ENCODE data around the gene PI4K2A.
"Not testable (repeated sequence)": the region's sequence is repeated elsewhere in the genome, so short reads cannot be mapped to it uniquely, and the experiment has no call there.

PI4K2A gene

DNA sequence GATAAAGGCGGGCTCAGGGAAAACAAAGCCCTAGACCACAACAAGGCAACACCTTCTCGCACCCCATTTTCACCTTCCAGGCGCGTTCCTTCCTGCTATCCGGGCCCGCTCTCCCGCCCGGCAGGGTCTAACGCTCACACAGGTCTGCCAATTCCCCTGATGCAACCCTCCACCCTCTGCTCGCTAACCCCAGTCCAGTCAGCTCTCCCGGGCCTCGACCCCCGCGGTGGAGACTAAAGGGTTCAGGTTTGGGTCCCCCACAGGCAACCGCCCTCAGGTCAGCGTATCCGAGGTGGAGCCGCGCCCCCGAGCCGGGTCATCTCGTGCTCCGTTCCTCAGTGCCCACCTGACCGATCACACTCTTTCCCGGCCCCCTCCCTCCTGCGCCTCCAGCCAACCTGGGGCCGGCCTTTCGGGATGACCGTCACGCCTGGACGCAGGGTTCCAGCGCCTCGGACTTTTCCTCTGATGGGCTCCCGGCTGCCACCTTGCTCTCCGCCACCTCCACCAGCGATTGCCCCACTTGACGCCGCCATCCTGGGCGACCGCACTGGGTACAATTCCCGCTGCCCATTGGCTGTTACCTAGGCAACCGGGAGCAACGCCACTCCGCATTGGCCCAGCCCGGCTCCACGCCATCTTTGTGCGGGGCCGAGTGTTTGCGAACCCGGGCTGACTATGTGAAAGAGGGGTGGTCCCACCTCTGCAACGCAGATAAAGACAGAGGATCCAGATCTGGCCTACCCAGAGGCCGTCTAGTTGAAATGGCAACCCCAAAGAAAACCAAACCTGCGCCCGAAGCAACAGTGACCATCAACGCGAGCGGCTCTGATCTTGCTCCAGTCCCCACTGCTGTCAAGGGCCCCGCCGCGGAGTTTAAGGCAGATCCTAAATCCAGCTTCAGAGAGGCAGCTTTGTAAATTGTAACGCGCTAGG is 7.3 kb upstream of the PI4K2A start, which contains the start of gene MORN4:
MORN4 (minus strand) TSS at position 552 of the 936 bp plus-strand sequence. CDS start 13,847 bp downstream, outside the sequence.
- peak; percentile 94 for DNase-seq

DNA sequence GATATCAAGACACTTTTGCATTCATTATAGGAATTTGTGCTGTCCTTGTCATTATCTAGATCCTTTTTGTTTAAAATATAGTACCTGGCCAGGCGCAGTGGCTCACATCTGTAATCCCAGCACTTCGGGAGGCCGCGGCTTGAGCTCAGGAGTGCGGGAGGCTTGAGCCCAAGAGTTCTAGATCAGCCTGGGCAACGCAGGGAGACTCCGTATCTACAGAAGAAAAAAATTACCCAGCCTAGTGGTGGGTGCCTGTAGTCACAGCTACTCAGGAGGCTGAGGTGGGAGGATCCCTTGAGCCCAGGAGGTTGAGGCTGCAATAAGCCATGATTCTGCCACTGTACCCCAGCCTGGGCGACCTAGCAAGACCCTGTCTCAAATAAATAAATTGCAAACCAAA is 6.5 kb upstream of the PI4K2A start:
- peak; percentile 34 for DNase-seq

- DNase-seq: no peak
These were observed 4.9 kb upstream of the PI4K2A start for GRCh38 chr10:97635577-97635976.

- not testable (repeated sequence) for DNase-seq
These were observed 1.4 kb upstream of the PI4K2A start for GRCh38 chr10:97639090-97639489.

- peak; percentile 19 for DNase-seq
These were observed 669 bp downstream of the PI4K2A start for GRCh38 chr10:97640868-97641811.

DNA sequence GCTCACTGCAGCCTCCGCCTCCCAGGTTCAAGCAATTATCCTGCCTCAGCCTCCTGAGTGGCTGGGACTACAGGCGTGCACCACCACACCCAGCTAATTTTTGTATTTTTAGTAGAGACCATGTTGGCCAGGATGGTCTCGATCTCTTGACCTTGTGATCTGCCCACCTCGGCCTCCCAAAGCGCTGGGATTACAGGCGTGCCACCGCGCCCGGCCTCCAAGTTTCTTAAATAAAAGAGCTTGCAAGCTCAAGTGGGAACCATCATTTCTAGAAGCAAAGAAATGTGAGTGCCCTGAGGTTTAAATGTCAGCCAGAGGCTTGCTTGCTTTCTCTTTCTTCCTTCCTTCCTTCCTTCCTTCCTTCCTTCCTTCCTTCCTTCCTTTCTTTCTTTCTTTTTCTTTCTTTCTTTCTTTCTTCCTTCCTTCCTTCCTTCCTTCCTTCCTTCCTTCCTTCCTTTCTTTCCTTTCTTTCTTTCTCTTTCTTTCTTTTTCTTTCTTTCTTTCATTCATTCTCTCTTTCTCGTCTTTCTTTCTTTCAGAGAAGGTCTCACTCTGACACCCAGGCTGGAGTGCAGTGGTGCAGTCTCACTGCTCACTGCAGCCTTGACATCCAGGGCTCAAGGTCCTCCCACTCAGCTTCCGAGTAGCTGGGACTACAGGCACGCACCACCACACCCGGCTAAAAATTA is 2.1 kb downstream of the PI4K2A start:
- DNase-seq: not testable (repeated sequence)

- no peak for DNase-seq
These were observed 3.0 kb downstream of the PI4K2A start for GRCh38 chr10:97643441-97643985.

DNA sequence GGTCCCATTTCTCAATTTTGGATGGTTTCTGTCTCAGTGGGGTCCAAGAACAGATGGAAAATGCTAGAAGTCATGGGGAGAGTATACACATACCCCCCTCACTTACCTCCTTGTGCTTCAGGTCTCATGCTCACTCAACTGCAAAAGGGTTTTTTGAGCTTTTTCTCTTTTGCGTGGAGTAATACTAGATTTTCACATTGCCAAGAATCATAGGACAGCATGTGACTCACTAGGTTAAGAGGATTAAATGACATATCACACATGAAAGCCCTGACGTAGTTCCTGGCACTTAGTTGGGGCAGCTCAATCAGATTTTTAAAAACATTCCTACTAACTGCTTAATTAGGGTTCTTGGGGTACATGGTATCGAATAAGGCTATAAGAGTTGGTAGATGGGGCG is 4.5 kb downstream of the PI4K2A start:
- no peak for DNase-seq

GRCh38 chr10:97647556-97647955 is 7.1 kb downstream of the PI4K2A start:
- DNase-seq: no peak

DNA sequence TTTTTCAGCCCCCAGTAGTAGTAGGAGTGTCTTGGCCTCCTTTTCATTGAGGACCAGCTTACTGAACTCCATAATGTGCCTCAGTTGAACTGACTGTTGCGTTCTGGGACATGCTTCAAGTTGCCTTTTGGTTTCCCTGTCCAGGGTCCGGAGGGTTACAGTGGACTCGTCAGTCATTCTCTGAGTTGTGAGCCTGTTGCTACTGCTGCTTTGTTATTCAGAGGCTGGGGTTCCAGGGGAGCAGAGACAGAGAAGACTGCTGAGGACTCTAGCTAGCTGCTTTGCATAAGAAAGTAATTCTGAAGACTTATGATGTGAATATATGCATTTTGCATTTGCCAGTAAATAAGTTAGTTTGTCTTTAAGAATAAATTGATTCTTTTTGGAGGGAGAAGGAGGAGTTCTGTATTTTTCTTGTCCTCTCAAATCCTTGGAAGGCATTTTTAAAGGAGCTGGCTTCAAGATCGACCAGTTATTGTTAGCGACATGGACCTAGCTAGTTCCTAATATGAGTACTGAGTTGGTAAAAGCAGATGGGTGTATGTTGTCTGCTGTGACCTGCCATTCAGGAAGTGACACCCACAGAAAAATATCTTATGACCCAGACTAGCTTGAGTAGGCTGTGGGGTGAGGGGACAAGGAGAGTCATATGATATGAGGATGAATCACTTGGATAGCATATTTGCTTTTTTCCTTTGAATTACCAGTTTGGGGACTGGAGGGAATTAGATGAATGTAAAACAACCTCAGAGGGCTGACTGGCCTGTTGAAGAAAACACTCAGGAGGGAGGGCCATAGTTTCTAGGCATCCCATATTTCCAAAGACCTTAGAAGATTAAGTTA is 8.3 kb downstream of the PI4K2A start:
- DNase-seq: peak; percentile 63

- not testable (repeated sequence) for DNase-seq
These were observed 8.9 kb downstream of the PI4K2A start for GRCh38 chr10:97649405-97649750.

DNA sequence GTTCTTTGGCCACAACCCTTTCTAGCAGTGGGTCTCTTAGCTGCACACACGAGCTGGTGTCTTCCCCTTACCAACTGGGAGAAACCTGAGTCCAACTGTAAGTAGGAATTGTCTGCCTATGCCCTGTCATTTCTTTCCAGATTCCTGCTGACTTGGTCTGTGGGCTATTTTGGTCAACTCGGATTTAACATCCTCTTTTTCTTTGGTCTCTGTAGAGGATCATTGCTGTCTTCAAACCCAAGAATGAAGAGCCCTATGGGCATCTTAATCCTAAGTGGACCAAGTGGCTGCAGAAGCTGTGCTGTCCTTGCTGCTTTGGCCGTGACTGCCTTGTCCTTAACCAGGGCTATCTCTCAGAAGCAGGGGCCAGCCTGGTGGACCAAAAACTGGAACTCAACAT is 10.3 kb downstream of the PI4K2A start:
- no peak for DNase-seq

GRCh38 chr10:97651773-97652172 is 11.3 kb downstream of the PI4K2A start:
- DNase-seq: no peak

DNA sequence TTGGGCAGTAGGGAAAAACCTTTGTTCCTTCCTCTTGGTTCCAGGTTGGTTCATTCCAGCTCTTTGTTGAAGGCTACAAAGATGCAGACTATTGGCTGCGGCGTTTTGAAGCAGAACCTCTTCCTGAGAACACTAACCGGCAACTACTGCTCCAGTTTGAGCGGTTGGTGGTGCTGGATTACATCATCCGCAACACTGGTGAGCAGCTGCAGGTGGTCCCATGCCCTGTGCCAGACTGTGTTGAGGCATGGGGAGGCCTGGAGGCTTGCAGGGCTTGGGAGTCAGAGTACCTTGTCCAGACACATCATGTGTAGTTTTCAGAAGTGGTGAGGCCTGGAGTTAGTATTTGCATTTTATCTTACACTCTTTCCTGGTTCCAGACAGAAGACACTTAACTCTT is 16.3 kb downstream of the PI4K2A start:
- no peak for DNase-seq

- DNase-seq: no peak
These were observed 19.1 kb downstream of the PI4K2A start for GRCh38 chr10:97659589-97659988.

GRCh38 chr10:97664282-97664850 is 23.9 kb downstream of the PI4K2A start:
- no peak for DNase-seq

DNA sequence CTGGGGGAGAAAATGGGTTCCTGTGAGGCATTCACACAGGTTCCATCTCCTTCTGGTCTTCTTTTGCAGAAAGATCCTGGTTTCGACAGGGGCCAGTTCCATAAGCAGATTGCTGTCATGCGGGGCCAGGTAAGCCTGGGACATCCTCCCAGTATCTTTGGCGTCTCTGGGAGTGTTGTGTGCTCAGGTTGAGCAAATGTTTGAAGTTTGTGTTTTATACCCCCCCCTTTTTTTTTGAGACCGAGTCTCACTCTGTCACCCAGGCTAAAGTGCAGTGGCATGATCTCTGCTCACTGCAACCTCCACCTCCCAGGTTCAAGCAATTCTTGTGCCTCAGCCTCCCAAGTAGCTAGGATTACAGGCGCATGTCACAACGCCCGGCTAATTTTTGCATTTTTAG is 26.5 kb downstream of the PI4K2A start:
- DNase-seq: no peak

GRCh38 chr10:97667463-97667862 is 27.0 kb downstream of the PI4K2A start:
- no peak for DNase-seq

GRCh38 chr10:97669571-97669970 is 29.1 kb downstream of the PI4K2A start:
- no peak for DNase-seq

- no peak for DNase-seq
These were observed 33.5 kb downstream of the PI4K2A start for GRCh38 chr10:97673736-97674525.

Data from CD4-positive, alpha-beta T cell treated with Interleukin-21 for 1 hour (primary cell).